Measurements from ENCODE around the gene TMEM150C.

The TMEM150C gene

DNA sequence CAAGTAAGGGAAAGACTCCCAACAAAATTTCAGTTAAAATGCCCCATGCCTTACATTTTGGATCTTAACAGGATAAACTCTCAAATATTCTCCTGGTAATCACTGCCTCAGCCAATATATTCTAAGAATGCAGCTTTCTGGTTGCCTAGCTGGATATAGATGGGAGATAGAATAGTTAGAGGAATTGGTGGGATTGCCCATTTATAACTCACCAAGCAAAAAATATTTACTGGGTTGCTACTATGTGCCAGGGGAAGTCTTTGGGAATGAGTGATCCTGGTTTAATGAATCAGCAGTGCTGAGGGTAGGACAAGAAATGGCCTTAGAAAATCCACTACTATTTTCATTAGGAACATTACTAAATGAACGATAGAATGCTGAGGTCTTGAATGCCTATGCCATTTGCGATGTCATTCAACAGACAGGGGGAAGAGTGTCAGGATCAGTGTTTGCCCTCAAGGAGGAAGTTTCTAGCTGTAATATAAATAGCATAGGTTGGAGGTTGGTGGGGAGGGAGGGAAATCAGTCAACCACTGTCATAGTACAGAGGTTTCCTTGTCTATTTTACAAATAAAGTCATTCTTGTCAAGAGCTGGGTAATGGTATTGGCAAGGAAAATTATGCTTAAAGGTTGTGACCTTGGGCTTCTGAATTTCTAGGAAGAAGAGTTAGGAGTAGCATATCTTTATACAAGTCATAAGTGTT is 67.9 kb downstream of the TMEM150C start:
- ATAC-seq, result no peak
- TF ChIP-seq TCF4 (CRISPR knock-in tag; IDR thresholded peaks at IDR 0.05; ENCODE audit: borderline replicate concordance) (no peak), BACH2 (CRISPR knock-in tag; IDR thresholded peaks at IDR 0.05; ENCODE audit: borderline replicate concordance) (no peak), ZNF565 (CRISPR knock-in tag; conservative IDR thresholded peaks at IDR 0.05; ENCODE audit: low read depth) (no peak), PPARA (CRISPR knock-in tag; IDR thresholded peaks at IDR 0.05; ENCODE audit: borderline replicate concordance) (no peak), ZNF70 (CRISPR knock-in tag; IDR thresholded peaks at IDR 0.05) (no peak), TOX (CRISPR knock-in tag; IDR thresholded peaks at IDR 0.05; ENCODE audit: borderline replicate concordance) (no peak), ESRRG (CRISPR knock-in tag; IDR thresholded peaks at IDR 0.05) (no peak), GLIS3 (CRISPR knock-in tag; IDR thresholded peaks at IDR 0.05) (no peak), ZFP30 (CRISPR knock-in tag; IDR thresholded peaks at IDR 0.05) (no peak), SNAI2 (CRISPR knock-in tag; IDR thresholded peaks at IDR 0.05) (no peak), OSR1 (CRISPR knock-in tag; IDR thresholded peaks at IDR 0.05) (no peak), ISL1 (CRISPR knock-in tag; IDR thresholded peaks at IDR 0.05) (no peak), ZC3H10 (CRISPR knock-in tag; IDR thresholded peaks at IDR 0.05) (no peak), ZFP3 (CRISPR knock-in tag; IDR thresholded peaks at IDR 0.05) (no peak), CSDC2 (CRISPR knock-in tag; IDR thresholded peaks at IDR 0.05) (no peak)
- TF ChIP-seq, protein P1, sequence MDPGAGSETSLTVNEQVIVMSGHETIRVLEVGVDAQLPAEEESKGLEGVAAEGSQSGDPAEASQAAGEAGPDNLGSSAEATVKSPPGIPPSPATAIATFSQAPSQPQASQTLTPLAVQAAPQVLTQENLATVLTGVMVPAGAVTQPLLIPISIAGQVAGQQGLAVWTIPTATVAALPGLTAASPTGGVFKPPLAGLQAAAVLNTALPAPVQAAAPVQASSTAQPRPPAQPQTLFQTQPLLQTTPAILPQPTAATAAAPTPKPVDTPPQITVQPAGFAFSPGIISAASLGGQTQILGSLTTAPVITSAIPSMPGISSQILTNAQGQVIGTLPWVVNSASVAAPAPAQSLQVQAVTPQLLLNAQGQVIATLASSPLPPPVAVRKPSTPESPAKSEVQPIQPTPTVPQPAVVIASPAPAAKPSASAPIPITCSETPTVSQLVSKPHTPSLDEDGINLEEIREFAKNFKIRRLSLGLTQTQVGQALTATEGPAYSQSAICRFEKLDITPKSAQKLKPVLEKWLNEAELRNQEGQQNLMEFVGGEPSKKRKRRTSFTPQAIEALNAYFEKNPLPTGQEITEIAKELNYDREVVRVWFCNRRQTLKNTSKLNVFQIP (CRISPR knock-in tag; IDR thresholded peaks at IDR 0.05; ENCODE audit: borderline replicate concordance, low read depth), result no peak
- TF ChIP-seq, protein P2, sequence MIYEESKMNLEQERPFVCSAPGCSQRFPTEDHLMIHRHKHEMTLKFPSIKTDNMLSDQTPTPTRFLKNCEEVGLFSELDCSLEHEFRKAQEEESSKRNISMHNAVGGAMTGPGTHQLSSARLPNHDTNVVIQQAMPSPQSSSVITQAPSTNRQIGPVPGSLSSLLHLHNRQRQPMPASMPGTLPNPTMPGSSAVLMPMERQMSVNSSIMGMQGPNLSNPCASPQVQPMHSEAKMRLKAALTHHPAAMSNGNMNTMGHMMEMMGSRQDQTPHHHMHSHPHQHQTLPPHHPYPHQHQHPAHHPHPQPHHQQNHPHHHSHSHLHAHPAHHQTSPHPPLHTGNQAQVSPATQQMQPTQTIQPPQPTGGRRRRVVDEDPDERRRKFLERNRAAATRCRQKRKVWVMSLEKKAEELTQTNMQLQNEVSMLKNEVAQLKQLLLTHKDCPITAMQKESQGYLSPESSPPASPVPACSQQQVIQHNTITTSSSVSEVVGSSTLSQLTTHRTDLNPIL (CRISPR knock-in tag; IDR thresholded peaks at IDR 0.05; ENCODE audit: low read depth), result no peak
- TF ChIP-seq, protein P3, sequence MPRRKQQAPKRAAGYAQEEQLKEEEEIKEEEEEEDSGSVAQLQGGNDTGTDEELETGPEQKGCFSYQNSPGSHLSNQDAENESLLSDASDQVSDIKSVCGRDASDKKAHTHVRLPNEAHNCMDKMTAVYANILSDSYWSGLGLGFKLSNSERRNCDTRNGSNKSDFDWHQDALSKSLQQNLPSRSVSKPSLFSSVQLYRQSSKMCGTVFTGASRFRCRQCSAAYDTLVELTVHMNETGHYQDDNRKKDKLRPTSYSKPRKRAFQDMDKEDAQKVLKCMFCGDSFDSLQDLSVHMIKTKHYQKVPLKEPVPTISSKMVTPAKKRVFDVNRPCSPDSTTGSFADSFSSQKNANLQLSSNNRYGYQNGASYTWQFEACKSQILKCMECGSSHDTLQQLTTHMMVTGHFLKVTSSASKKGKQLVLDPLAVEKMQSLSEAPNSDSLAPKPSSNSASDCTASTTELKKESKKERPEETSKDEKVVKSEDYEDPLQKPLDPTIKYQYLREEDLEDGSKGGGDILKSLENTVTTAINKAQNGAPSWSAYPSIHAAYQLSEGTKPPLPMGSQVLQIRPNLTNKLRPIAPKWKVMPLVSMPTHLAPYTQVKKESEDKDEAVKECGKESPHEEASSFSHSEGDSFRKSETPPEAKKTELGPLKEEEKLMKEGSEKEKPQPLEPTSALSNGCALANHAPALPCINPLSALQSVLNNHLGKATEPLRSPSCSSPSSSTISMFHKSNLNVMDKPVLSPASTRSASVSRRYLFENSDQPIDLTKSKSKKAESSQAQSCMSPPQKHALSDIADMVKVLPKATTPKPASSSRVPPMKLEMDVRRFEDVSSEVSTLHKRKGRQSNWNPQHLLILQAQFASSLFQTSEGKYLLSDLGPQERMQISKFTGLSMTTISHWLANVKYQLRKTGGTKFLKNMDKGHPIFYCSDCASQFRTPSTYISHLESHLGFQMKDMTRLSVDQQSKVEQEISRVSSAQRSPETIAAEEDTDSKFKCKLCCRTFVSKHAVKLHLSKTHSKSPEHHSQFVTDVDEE (CRISPR knock-in tag; IDR thresholded peaks at IDR 0.05), result no peak
- TF ChIP-seq, protein P4, sequence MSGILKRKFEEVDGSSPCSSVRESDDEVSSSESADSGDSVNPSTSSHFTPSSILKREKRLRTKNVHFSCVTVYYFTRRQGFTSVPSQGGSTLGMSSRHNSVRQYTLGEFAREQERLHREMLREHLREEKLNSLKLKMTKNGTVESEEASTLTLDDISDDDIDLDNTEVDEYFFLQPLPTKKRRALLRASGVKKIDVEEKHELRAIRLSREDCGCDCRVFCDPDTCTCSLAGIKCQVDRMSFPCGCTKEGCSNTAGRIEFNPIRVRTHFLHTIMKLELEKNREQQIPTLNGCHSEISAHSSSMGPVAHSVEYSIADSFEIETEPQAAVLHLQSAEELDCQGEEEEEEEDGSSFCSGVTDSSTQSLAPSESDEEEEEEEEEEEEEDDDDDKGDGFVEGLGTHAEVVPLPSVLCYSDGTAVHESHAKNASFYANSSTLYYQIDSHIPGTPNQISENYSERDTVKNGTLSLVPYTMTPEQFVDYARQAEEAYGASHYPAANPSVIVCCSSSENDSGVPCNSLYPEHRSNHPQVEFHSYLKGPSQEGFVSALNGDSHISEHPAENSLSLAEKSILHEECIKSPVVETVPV (CRISPR knock-in tag; IDR thresholded peaks at IDR 0.05), result no peak

DNA sequence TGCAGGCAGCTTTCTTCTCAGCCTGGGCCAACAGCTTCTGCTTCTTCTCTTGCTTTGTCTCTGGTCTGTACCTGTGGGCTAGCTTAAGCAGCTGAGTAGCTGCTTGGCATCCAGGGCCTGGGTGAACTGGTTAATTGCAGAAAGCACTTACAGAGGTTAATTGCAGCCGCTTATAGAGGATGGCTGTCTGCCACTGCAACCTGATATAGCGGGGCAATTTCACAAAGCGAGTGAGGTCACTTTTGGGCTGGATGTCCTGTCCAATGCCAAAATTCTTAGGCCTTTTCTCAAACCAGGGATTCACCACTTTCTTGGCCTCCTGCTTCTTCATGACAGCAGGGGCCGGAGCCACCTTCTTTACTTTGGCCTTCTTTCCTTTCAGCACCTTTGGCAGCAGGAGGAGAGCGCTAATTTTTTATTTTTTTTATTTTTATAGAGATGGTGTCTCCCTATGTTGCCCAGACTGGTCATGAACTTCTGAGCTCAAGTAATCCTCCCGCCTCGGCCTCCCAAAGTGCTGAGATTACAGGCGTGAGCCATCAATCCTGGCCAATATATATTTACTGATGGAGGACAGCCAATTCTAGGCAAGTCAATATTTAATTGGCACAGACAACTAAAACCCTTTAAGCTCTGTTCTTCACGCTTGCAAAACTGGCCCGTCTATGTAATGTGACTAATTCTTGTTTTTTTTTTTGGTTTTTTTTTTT is 70.4 kb downstream of the TMEM150C start:
- ATAC-seq, result no peak
- TF ChIP-seq BACH2 (CRISPR knock-in tag; IDR thresholded peaks at IDR 0.05; ENCODE audit: borderline replicate concordance) (no peak), SNAI2 (CRISPR knock-in tag; IDR thresholded peaks at IDR 0.05) (no peak), GLIS3 (CRISPR knock-in tag; IDR thresholded peaks at IDR 0.05) (no peak), ARNTL (CRISPR knock-in tag; IDR thresholded peaks at IDR 0.05; ENCODE audit: borderline replicate concordance, low read depth) (no peak), PPARA (CRISPR knock-in tag; IDR thresholded peaks at IDR 0.05; ENCODE audit: borderline replicate concordance) (no peak), ZNF70 (CRISPR knock-in tag; IDR thresholded peaks at IDR 0.05) (no peak), ZFP30 (CRISPR knock-in tag; IDR thresholded peaks at IDR 0.05) (no peak)
- TF ChIP-seq, protein P2 (CRISPR knock-in tag; IDR thresholded peaks at IDR 0.05; ENCODE audit: low read depth), result no peak
- TF ChIP-seq, protein P5, sequence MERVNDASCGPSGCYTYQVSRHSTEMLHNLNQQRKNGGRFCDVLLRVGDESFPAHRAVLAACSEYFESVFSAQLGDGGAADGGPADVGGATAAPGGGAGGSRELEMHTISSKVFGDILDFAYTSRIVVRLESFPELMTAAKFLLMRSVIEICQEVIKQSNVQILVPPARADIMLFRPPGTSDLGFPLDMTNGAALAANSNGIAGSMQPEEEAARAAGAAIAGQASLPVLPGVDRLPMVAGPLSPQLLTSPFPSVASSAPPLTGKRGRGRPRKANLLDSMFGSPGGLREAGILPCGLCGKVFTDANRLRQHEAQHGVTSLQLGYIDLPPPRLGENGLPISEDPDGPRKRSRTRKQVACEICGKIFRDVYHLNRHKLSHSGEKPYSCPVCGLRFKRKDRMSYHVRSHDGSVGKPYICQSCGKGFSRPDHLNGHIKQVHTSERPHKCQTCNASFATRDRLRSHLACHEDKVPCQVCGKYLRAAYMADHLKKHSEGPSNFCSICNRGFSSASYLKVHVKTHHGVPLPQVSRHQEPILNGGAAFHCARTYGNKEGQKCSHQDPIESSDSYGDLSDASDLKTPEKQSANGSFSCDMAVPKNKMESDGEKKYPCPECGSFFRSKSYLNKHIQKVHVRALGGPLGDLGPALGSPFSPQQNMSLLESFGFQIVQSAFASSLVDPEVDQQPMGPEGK (CRISPR knock-in tag; IDR thresholded peaks at IDR 0.05; ENCODE audit: borderline replicate concordance), result no peak
